ENCODE results near the gene KRTAP10-11.
"Not testable (repeated sequence)": the region's sequence is repeated elsewhere in the genome, so short reads cannot be mapped to it uniquely, and the experiment has no call there.

KRTAP10-11 gene

GRCh38 chr21:44646366-44647221 lies at the start of gene KRTAP10-11:
Gene KRTAP10-11 (plus strand): TSS chr21:44646414. CDS start chr21:44646459, 45 bp downstream.
- DNase-seq, result not testable (repeated sequence)

- no peak for DNase-seq
Observed at GRCh38 chr21:44598061-44598460, 48.2 kb upstream of the KRTAP10-11 start.

DNA sequence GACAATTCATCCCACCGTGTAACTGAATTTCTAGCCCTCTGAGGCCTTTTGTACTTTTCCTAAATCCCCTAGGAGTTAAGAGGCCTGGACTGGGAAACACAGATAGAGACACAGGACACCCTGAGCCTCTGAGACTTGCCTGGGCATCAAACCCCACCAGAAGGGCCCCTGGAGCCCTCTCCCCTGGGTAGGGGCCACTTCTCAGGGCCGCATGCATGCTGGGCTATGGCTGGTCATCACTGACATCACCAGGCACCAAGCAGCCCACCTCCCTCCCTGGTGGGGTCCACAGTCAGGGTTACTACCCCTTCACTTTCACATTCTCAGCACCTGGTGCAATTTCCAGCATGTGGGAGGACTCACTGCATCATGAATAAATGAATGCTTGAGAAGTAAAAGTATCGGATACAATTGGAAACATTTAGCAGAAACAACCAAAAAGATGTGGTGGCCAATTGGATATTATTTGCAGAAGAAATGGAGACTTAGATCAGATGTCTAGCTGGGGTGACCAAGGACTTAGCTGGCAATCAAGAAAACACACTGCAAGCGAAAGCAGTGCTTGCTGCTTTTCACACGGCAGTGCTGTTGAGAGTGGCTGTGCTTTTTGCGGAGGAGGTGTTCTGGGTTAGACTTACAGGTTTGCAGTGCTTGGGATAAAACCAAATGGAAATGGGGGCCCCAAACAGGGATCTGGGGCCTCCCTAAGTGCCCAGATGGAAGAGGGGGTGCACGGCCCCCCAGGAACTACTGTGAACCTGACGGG lies 46.8 kb upstream of the KRTAP10-11 start:
- DNase-seq, result no peak

- DNase-seq, result not testable (repeated sequence)
Observed at GRCh38 chr21:44600118-44600978, 45.9 kb upstream of the KRTAP10-11 start, which contains the start of gene KRTAP10-7. Gene KRTAP10-7 (plus strand): TSS chr21:44600597. CDS start chr21:44600622, 25 bp downstream.

DNA sequence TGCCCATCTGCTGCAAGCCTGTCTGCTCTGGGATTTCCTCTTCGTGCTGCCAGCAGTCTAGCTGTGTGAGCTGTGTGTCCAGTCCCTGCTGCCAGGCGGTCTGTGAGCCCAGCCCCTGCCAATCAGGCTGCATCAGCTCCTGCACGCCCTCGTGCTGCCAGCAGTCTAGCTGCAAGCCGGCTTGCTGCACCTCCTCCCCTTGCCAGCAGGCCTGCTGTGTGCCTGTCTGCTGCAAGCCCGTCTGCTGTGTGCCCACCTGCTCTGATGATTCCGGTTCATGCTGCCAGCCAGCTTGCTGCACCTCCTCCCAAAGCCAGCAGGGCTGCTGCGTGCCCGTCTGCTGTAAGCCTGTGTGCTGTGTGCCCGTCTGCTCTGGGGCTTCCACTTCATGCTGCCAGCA lies 45.1 kb upstream of the KRTAP10-11 start:
- DNase-seq, result not testable (repeated sequence)

- DNase-seq, result no peak
Observed at GRCh38 chr21:44601596-44602462, 44.4 kb upstream of the KRTAP10-11 start.

DNA sequence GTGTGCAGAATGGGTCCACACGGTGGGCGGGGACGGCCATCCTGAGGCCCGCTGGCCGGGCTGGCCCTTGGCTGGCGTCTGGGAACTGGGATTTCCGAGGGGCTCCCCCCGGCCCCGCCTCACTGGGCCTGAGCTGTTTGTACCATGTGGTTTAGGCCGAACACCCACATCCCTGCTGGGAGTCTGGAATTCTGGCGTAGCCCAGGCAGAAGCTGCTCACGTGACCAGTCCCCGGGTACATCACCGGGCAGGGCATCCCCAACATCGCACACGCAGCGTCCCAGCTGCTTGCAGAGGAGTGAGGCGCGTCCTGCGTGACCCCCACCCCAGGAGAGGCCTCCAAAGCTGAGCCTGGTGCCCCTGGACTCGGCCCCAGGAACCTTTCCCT lies 43.8 kb upstream of the KRTAP10-11 start:
- no peak for DNase-seq

DNA sequence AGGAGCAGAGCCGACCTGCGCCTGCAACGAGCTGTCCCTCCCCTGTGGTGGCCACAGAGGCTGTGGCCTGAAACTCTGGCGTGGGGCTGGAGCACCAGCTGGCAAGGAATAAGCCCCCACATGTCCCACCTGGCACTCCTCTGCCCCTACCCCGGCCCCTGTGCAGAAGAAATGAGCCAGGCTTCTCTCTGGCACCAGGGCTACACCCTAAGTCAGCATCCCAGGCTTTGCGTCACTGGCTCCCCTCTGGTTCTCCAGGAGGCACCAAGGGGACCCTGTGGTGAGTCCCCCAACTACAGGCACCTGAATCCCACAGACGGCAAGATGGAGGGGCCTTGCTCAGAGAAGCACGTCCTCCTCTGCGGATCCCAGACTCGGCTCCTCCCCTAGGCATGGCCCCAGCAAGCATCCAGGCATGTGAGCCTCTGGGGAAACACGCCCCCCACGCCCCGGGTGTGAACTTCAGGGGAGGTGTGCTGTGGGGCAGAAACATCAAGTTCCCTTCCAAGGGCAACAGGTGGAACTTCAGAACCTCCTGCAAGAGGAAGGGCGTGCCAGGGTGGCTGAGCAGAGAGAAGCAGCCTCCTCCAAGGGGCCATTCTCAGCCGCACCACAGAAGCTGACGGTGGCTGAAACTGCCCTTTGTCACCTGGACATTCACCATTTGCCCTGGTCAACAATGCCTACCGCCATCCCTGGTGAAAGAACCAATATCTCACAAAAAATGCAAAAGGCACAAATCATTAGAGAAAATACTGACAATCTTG lies 42.9 kb upstream of the KRTAP10-11 start:
- no peak for DNase-seq

GRCh38 chr21:44603911-44604310 lies 42.3 kb upstream of the KRTAP10-11 start:
- DNase-seq, result no peak

DNA sequence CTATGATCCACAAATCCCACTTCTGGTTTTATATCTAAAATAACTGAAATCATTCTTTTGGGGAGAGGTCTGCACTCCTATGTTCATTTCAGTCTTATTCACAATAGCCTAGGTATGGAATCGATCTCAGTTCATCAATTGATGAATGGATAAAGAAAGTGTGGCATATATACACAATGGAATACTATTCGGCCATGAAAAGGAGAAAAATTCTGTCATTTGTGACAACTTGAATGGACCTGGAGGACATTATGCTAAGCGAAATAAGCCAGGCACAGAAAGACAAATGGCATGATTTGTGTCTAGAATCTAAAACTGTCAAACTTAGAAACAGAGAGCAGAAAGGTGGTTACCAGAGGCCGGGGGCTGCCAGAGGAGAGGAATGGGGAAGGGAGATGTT lies 39.7 kb upstream of the KRTAP10-11 start:
- DNase-seq, result no peak

DNA sequence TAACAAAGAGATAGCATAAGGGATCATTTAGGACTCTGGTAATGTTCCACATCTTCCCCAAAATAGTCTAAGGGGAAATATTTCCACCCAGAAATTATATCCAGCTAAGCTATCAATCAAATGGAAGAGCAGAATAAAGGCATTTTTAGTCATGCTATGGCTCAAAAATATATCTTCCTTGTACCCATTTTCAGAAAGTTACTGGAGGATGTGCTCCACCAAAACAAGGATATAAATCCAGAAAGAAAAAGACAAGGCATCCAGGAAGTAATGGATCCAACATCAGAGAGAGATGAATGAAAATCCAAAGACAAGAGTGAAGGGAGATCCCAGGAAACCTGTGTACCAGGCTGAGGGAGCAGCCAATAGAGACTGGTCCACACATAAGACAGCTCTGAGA lies 37.0 kb upstream of the KRTAP10-11 start:
- DNase-seq, result no peak

- not testable (repeated sequence) for DNase-seq
Observed at GRCh38 chr21:44610157-44610843, 35.9 kb upstream of the KRTAP10-11 start.

GRCh38 chr21:44611551-44611950 lies 34.7 kb upstream of the KRTAP10-11 start:
- DNase-seq, result no peak

GRCh38 chr21:44612029-44612486 lies 34.2 kb upstream of the KRTAP10-11 start, which contains the start of gene KRTAP10-8:
Gene KRTAP10-8 (plus strand): TSS chr21:44612079. CDS start chr21:44612101, 22 bp downstream.
- no peak for DNase-seq

GRCh38 chr21:44612669-44613229 lies 33.5 kb upstream of the KRTAP10-11 start:
- DNase-seq, result no peak

DNA sequence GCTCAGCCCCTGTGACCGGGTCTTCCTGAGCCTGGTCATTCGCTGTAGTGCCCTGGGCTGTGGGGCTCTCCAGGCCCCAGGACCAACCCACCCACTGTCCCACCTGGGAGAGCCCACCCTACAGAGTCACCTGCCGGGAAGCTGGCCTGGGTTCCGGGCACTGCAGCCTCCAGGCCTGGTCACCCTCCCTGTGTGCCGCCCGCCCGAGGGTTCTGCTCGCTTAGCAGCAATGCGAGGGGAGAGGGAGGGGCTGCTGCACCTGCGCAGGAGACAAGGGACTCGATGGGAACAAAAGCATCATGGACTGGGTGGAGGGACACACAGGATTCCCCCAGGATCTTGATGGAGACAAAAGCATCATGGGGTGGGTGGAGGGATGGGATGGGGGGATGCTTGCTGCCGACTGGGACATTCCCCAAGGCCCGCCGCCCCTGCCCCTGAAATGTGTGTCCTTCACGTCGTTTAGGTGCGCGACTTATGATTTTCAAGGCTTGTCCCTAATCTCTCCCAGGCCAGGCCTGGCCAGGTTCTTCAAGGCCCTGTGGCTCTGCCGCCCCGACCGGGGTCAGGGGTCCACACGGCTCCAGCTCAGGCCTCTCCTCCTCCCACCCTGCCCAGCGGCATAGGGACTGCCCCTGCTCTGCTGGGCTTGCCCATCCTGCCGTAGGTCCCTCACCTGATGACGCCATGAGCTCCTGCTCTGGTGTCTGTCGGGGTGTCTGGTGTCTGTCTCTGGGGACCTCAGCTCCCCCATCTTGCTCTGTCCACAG lies 32.6 kb upstream of the KRTAP10-11 start:
- no peak for DNase-seq

- DNase-seq, result no peak
Observed at GRCh38 chr21:44614161-44614631, 32.0 kb upstream of the KRTAP10-11 start.

- DNase-seq, result no peak
Observed at GRCh38 chr21:44614961-44615391, 31.2 kb upstream of the KRTAP10-11 start.

- DNase-seq, result no peak
Observed at GRCh38 chr21:44615466-44615865, 30.7 kb upstream of the KRTAP10-11 start.

All from NCI-H1436 treated with DMSO at 0.1 percent for 48 hours (cell line).